ENCODE data around the gene FAM120AOS.

Gene FAM120AOS

GRCh38 chr9:93437996-93438395, 15.4 kb downstream of the FAM120AOS start:
- DNase-seq (ENCODE audit: low read depth), result no peak

GRCh38 chr9:93436655-93437407, 16.6 kb downstream of the FAM120AOS start:
- DNase-seq (ENCODE audit: low read depth), result no peak

GRCh38 chr9:93436218-93436617, 17.2 kb downstream of the FAM120AOS start:
- DNase-seq (ENCODE audit: low read depth), result no peak

- no peak for DNase-seq (ENCODE audit: low read depth)
Measured at GRCh38 chr9:93435386-93435785, 18.0 kb downstream of the FAM120AOS start.

GRCh38 chr9:93434056-93434455, 19.3 kb downstream of the FAM120AOS start:
- DNase-seq (ENCODE audit: low read depth), result no peak

- no peak for DNase-seq (ENCODE audit: low read depth)
Measured at GRCh38 chr9:93432964-93433363, 20.4 kb downstream of the FAM120AOS start.

- DNase-seq (ENCODE audit: low read depth), result no peak
Measured at GRCh38 chr9:93431539-93432105, 21.8 kb downstream of the FAM120AOS start.

GRCh38 chr9:93427655-93428379, 25.6 kb downstream of the FAM120AOS start:
- DNase-seq (ENCODE audit: low read depth), result no peak

- DNase-seq (ENCODE audit: low read depth), result no peak
Measured at GRCh38 chr9:93422977-93423616, 30.3 kb downstream of the FAM120AOS start.

- no peak for DNase-seq (ENCODE audit: low read depth)
Measured at GRCh38 chr9:93419023-93419422, 34.4 kb downstream of the FAM120AOS start.

- DNase-seq (ENCODE audit: low read depth), result no peak
Measured at GRCh38 chr9:93417538-93417937, 35.8 kb downstream of the FAM120AOS start.

- DNase-seq (ENCODE audit: low read depth), result no peak
Measured at GRCh38 chr9:93416530-93417235, 36.7 kb downstream of the FAM120AOS start.

- no peak for DNase-seq (ENCODE audit: low read depth)
Measured at GRCh38 chr9:93415176-93415690, 38.1 kb downstream of the FAM120AOS start.

- DNase-seq (ENCODE audit: low read depth), result no peak
Measured at GRCh38 chr9:93413530-93413929, 39.9 kb downstream of the FAM120AOS start.

- DNase-seq (ENCODE audit: low read depth), result no peak
Measured at GRCh38 chr9:93406371-93406770, 47.0 kb downstream of the FAM120AOS start.

- no peak for DNase-seq (ENCODE audit: low read depth)
Measured at GRCh38 chr9:93398471-93398870, 54.9 kb downstream of the FAM120AOS start.

- no peak for DNase-seq (ENCODE audit: low read depth)
Measured at GRCh38 chr9:93397661-93398373, 55.6 kb downstream of the FAM120AOS start.
